ENCODE results near the gene C10orf71.

DNA sequence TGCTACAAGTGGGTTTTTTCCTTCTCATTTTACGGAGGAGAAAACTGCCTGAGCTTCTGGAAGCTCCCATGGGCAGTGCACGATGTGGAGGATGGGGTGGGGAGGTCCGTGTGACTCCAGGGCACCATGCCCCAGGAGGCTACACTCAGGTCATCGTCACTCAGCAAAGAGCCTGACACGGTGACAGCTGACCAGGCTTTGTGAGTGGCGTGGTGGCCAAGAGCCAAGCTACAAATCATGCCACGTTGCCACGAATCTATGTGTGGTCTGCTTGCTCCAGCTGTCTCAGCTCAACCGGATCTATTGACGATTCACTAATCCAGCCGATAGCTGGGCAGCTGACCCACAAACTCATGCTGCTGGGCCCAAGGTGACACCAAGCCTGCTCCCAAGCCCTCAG, 27.6 kb upstream of the C10orf71 start:
- TF ChIP-seq, protein P1, sequence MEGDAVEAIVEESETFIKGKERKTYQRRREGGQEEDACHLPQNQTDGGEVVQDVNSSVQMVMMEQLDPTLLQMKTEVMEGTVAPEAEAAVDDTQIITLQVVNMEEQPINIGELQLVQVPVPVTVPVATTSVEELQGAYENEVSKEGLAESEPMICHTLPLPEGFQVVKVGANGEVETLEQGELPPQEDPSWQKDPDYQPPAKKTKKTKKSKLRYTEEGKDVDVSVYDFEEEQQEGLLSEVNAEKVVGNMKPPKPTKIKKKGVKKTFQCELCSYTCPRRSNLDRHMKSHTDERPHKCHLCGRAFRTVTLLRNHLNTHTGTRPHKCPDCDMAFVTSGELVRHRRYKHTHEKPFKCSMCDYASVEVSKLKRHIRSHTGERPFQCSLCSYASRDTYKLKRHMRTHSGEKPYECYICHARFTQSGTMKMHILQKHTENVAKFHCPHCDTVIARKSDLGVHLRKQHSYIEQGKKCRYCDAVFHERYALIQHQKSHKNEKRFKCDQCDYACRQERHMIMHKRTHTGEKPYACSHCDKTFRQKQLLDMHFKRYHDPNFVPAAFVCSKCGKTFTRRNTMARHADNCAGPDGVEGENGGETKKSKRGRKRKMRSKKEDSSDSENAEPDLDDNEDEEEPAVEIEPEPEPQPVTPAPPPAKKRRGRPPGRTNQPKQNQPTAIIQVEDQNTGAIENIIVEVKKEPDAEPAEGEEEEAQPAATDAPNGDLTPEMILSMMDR (IDR thresholded peaks at IDR 0.05): no peak
- TF ChIP-seq EZH2 (IDR thresholded peaks at IDR 0.05; ENCODE audit: borderline replicate concordance, insufficient read depth, low read depth, low read length, poor library complexity, severe bottlenecking): no peak
